ENCODE measurements around the gene MASP1.

MASP1 gene

GRCh38 chr3:187318819-187319616, 27.5 kb upstream of the MASP1 start:
- H3K4me2 ChIP-seq (ENCODE audit: low read length), result peak overlapping the region; percentile 93
- peak overlapping the region; percentile 64 for H3K4me3 ChIP-seq (ENCODE audit: low read length)
- H3K36me3 ChIP-seq (ENCODE audit: insufficient read depth, low read length), result no peaks in the 10 kb centered on the region
- no peaks in the 10 kb centered on the region for H3K9me3 ChIP-seq (replicated peaks; ENCODE audit: low read length)
- H3K9ac ChIP-seq (ENCODE audit: low read depth, low read length), result peak overlapping the region; percentile 71
- peaks cover 24% of the 10 kb centered on the region for H3K27me3 ChIP-seq (ENCODE audit: control insufficient read depth, insufficient read depth, low read length)
- peaks cover 4% of the 10 kb centered on the region for H3K4me1 ChIP-seq (ENCODE audit: control insufficient read depth, insufficient read depth, low read length)

GRCh38 chr3:187315872-187316271, 24.3 kb upstream of the MASP1 start:
- Histone ChIP-seq H3K4me3 (ENCODE audit: low read length) (no peak overlapping the region), H3K9me3 (replicated peaks; ENCODE audit: low read length) (no peaks in the 10 kb centered on the region), H3K27me3 (ENCODE audit: control insufficient read depth, insufficient read depth, low read length) (peaks cover 37% of the 10 kb centered on the region), H3K4me1 (ENCODE audit: control insufficient read depth, insufficient read depth, low read length) (peaks cover 4% of the 10 kb centered on the region), H3K4me2 (ENCODE audit: low read length) (no peak overlapping the region), H3K36me3 (ENCODE audit: insufficient read depth, low read length) (no peaks in the 10 kb centered on the region), H3K9ac (ENCODE audit: low read depth, low read length) (no peak overlapping the region)

GRCh38 chr3:187314176-187314575, 22.6 kb upstream of the MASP1 start:
- Histone ChIP-seq H3K36me3 (ENCODE audit: insufficient read depth, low read length) (no peaks in the 10 kb centered on the region), H3K9me3 (replicated peaks; ENCODE audit: low read length) (no peaks in the 10 kb centered on the region), H3K9ac (ENCODE audit: low read depth, low read length) (no peak overlapping the region), H3K4me3 (ENCODE audit: low read length) (no peak overlapping the region), H3K27me3 (ENCODE audit: control insufficient read depth, insufficient read depth, low read length) (peaks cover 33% of the 10 kb centered on the region), H3K4me2 (ENCODE audit: low read length) (no peak overlapping the region), H3K4me1 (ENCODE audit: control insufficient read depth, insufficient read depth, low read length) (no peaks in the 10 kb centered on the region)

- H3K9ac ChIP-seq (ENCODE audit: low read depth, low read length), result no peak overlapping the region
- H3K4me1 ChIP-seq (ENCODE audit: control insufficient read depth, insufficient read depth, low read length), result no peaks in the 10 kb centered on the region
- H3K4me2 ChIP-seq (ENCODE audit: low read length), result no peak overlapping the region
- peaks cover 16% of the 10 kb centered on the region for H3K27me3 ChIP-seq (ENCODE audit: control insufficient read depth, insufficient read depth, low read length)
- H3K4me3 ChIP-seq (ENCODE audit: low read length), result no peak overlapping the region
- H3K36me3 ChIP-seq (ENCODE audit: insufficient read depth, low read length), result no peaks in the 10 kb centered on the region
- H3K9me3 ChIP-seq (replicated peaks; ENCODE audit: low read length), result no peaks in the 10 kb centered on the region
These were observed 19.5 kb upstream of the MASP1 start for GRCh38 chr3:187310954-187311470.

GRCh38 chr3:187310226-187310625, 18.7 kb upstream of the MASP1 start:
- Histone ChIP-seq H3K4me3 (ENCODE audit: low read length) (no peak overlapping the region), H3K4me2 (ENCODE audit: low read length) (no peak overlapping the region), H3K9ac (ENCODE audit: low read depth, low read length) (no peak overlapping the region), H3K4me1 (ENCODE audit: control insufficient read depth, insufficient read depth, low read length) (no peaks in the 10 kb centered on the region), H3K9me3 (replicated peaks; ENCODE audit: low read length) (no peaks in the 10 kb centered on the region), H3K36me3 (ENCODE audit: insufficient read depth, low read length) (no peaks in the 10 kb centered on the region), H3K27me3 (ENCODE audit: control insufficient read depth, insufficient read depth, low read length) (peaks cover 16% of the 10 kb centered on the region)

GRCh38 chr3:187305881-187306280, 14.3 kb upstream of the MASP1 start:
- Histone ChIP-seq H3K4me3 (ENCODE audit: low read length) (no peak overlapping the region), H3K27me3 (ENCODE audit: control insufficient read depth, insufficient read depth, low read length) (no peaks in the 10 kb centered on the region), H3K36me3 (ENCODE audit: insufficient read depth, low read length) (no peaks in the 10 kb centered on the region), H3K9me3 (replicated peaks; ENCODE audit: low read length) (no peaks in the 10 kb centered on the region), H3K4me2 (ENCODE audit: low read length) (no peak overlapping the region), H3K4me1 (ENCODE audit: control insufficient read depth, insufficient read depth, low read length) (no peaks in the 10 kb centered on the region), H3K9ac (ENCODE audit: low read depth, low read length) (no peak overlapping the region)

GRCh38 chr3:187299611-187300010, 8.1 kb upstream of the MASP1 start:
- Histone ChIP-seq H3K4me3 (ENCODE audit: low read length) (no peak overlapping the region), H3K27me3 (ENCODE audit: control insufficient read depth, insufficient read depth, low read length) (no peaks in the 10 kb centered on the region), H3K4me1 (ENCODE audit: control insufficient read depth, insufficient read depth, low read length) (no peaks in the 10 kb centered on the region), H3K9me3 (replicated peaks; ENCODE audit: low read length) (no peaks in the 10 kb centered on the region), H3K9ac (ENCODE audit: low read depth, low read length) (no peak overlapping the region), H3K36me3 (ENCODE audit: insufficient read depth, low read length) (no peaks in the 10 kb centered on the region), H3K4me2 (ENCODE audit: low read length) (no peak overlapping the region)

- no peak overlapping the region for H3K4me2 ChIP-seq (ENCODE audit: low read length)
- no peak overlapping the region for H3K4me3 ChIP-seq (ENCODE audit: low read length)
- no peaks in the 10 kb centered on the region for H3K36me3 ChIP-seq (ENCODE audit: insufficient read depth, low read length)
- no peaks in the 10 kb centered on the region for H3K4me1 ChIP-seq (ENCODE audit: control insufficient read depth, insufficient read depth, low read length)
- H3K9ac ChIP-seq (ENCODE audit: low read depth, low read length), result no peak overlapping the region
- H3K27me3 ChIP-seq (ENCODE audit: control insufficient read depth, insufficient read depth, low read length), result no peaks in the 10 kb centered on the region
- no peaks in the 10 kb centered on the region for H3K9me3 ChIP-seq (replicated peaks; ENCODE audit: low read length)
These were observed 5.4 kb upstream of the MASP1 start for GRCh38 chr3:187296911-187297310.

GRCh38 chr3:187296058-187296457, 4.5 kb upstream of the MASP1 start:
- Histone ChIP-seq H3K27me3 (ENCODE audit: control insufficient read depth, insufficient read depth, low read length) (no peaks in the 10 kb centered on the region), H3K4me2 (ENCODE audit: low read length) (no peak overlapping the region), H3K4me1 (ENCODE audit: control insufficient read depth, insufficient read depth, low read length) (peaks cover 5% of the 10 kb centered on the region), H3K9ac (ENCODE audit: low read depth, low read length) (no peak overlapping the region), H3K36me3 (ENCODE audit: insufficient read depth, low read length) (no peaks in the 10 kb centered on the region), H3K9me3 (replicated peaks; ENCODE audit: low read length) (no peaks in the 10 kb centered on the region), H3K4me3 (ENCODE audit: low read length) (no peak overlapping the region)

GRCh38 chr3:187295316-187296034, 3.9 kb upstream of the MASP1 start:
- no peaks in the 10 kb centered on the region for H3K9me3 ChIP-seq (replicated peaks; ENCODE audit: low read length)
- H3K4me1 ChIP-seq (ENCODE audit: control insufficient read depth, insufficient read depth, low read length), result peaks cover 5% of the 10 kb centered on the region
- H3K27me3 ChIP-seq (ENCODE audit: control insufficient read depth, insufficient read depth, low read length), result no peaks in the 10 kb centered on the region
- no peaks in the 10 kb centered on the region for H3K36me3 ChIP-seq (ENCODE audit: insufficient read depth, low read length)
- no peak overlapping the region for H3K9ac ChIP-seq (ENCODE audit: low read depth, low read length)
- H3K4me2 ChIP-seq (ENCODE audit: low read length), result no peak overlapping the region
- no peak overlapping the region for H3K4me3 ChIP-seq (ENCODE audit: low read length)

- no peaks in the 10 kb centered on the region for H3K36me3 ChIP-seq (ENCODE audit: insufficient read depth, low read length)
- no peak overlapping the region for H3K4me3 ChIP-seq (ENCODE audit: low read length)
- H3K9ac ChIP-seq (ENCODE audit: low read depth, low read length), result no peak overlapping the region
- H3K4me2 ChIP-seq (ENCODE audit: low read length), result no peak overlapping the region
- H3K27me3 ChIP-seq (ENCODE audit: control insufficient read depth, insufficient read depth, low read length), result no peaks in the 10 kb centered on the region
- H3K9me3 ChIP-seq (replicated peaks; ENCODE audit: low read length), result no peaks in the 10 kb centered on the region
- peaks cover 5% of the 10 kb centered on the region for H3K4me1 ChIP-seq (ENCODE audit: control insufficient read depth, insufficient read depth, low read length)
These were observed 2.2 kb upstream of the MASP1 start for GRCh38 chr3:187293516-187294430.

Data from skeletal muscle satellite cell (primary cell).